Inferior parietal cortex (tissue), 1 donor: ENCODE measurements around the gene EVA1C.
"Not testable (repeated sequence)": the region's sequence is repeated elsewhere in the genome, so short reads cannot be mapped to it uniquely, and the experiment has no call there.

ENCODE experiments used
- DNase-seq: peaks from one replicate; pipeline ENCODE4 v3.0.0-alpha.2; 2016; ENCODE audit errors: extremely low spot score

The EVA1C gene

DNA sequence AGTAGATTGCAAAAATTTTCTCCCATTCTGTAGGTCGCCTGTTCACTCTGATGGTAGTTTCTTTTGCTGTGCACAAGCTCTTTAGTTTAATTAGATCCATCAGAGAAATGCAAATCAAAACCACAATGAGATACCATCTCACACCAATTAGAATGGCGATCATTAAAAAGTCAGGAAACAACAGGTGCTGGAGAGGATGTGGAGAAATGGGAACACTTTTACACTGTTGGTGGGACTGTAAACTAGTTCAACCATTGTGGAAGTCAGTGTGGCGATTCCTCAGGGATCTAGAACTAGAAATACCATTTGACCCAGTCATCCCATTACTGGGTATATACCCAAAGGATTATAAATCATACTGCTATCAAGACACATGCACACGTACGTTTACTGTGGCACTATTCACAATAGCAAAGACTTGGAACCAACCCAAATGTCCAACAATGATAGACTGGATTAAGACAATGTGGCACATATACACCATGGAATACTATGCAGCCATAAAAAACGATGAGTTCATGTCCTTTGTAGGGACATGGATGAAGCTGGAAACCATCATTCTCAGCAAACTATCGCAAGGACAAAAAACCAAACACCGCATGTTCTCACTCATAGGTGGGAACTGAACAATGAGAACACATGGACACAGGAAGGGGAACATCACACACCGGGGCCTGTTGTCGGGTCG, 21.8 kb upstream of the EVA1C start:
- not testable (repeated sequence) for DNase-seq

DNA sequence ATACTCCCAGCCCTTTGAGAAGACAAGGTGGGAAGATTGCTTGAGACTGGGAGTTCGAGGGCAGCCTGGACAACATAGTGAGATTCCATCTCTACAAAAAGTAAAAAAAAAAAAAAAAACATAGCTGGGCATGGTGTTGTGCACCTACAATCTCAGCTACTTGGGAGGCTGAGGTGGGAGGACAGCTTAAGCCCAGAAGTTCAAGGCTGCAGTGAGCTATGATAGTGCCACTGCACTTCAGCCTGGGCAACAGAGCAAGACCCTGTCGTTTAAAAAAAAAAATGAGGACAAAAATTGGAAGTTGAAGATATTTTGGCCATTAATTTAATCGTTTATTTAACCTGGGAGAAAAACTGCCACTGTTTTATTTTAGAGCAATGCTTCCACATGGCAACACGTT, 20.8 kb upstream of the EVA1C start:
- DNase-seq = no peak

GRCh38 chr21:32392299-32392879, 20.1 kb upstream of the EVA1C start:
- no peak for DNase-seq

- peak; percentile 89 for DNase-seq
Observed at GRCh38 chr21:32392880-32393676, 19.4 kb upstream of the EVA1C start, which contains the start of gene URB1. Gene URB1, minus strand, starts transcription at chr21:32393012. Its CDS starts 102 bp downstream, at chr21:32392910.

DNA sequence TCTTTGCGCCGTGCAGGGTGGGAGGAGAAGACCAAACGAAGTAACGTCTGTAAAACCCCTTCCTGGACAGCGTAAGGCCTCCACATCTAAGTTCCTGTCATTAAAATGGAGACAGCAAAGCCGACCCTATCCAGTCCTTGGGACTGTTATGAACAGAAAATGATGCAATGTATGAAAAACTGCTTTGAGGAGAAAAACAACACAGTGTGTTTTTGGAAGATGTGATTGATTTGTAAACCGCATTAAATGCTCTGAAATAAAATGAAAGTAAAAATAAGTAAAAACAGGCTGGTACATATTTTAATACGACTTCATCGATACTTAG, 18.9 kb upstream of the EVA1C start:
- DNase-seq = no peak

- peak; percentile 90 for DNase-seq
Observed at GRCh38 chr21:32403201-32403777, 9.2 kb upstream of the EVA1C start.

GRCh38 chr21:32406405-32406804, 6.1 kb upstream of the EVA1C start:
- no peak for DNase-seq

- DNase-seq = no peak
Observed at GRCh38 chr21:32410291-32410690, 2.2 kb upstream of the EVA1C start.

DNA sequence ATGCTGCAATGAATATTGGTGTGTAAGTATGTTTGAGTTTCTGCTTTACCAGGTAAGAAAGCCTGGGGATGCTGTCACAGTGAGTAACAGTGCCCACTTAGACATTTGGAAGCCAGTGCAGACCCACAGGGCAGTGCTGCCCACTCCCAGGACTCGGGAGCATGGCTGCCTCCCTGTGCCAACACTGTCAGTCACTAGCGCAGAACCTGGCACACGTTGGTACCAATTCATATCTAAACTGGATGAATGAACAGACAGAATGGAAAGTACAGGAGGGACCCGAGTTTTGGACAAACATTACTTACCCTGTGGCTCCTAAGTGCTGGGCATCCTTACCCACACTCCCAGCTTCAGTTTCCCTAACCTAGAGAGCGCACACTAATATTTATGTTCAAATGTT, 1.6 kb upstream of the EVA1C start:
- peak; percentile 42 for DNase-seq

DNA sequence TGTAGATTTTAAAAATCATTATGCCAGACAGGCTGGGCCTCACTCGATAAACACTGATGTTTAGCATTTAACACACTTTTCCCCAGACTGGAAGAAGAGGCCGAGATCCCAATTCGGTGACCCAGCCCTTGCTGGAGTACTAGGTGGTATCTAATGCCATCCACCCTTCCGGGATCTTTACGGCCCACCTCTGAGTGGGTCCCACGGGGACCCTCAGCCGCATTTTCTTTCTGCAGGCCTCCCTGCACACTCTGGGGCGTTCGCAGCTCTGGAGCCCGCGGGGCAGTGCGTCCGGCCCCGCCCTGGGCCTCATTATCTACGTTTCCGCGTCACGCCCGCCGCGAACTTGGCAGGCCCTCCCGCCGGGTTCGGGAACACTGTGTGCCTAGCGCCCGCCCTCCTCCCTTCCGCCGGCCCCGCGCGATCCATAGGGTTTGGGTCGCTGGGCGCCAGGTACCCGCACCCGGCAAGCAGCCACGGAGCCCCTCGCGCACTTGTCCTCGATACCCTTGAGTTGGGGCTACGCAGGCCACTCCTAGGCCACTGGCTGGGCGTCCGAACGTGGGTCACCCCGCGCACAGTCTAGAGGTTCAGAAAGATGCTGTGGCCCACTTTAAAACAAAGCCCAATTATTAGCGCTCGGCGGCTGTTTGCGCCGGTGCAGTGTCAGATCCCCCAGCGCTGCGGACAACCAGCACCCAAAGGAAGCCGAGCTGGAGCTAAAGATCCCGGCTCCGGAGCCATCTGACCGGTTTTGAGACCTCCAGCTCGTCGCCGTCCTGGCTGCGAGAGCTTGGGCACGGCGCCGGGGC, 950 bp upstream of the EVA1C start:
- peak; percentile 75 for DNase-seq

GRCh38 chr21:32413015-32413504, 554 bp downstream of the EVA1C start:
- DNase-seq = peak; percentile 28

DNA sequence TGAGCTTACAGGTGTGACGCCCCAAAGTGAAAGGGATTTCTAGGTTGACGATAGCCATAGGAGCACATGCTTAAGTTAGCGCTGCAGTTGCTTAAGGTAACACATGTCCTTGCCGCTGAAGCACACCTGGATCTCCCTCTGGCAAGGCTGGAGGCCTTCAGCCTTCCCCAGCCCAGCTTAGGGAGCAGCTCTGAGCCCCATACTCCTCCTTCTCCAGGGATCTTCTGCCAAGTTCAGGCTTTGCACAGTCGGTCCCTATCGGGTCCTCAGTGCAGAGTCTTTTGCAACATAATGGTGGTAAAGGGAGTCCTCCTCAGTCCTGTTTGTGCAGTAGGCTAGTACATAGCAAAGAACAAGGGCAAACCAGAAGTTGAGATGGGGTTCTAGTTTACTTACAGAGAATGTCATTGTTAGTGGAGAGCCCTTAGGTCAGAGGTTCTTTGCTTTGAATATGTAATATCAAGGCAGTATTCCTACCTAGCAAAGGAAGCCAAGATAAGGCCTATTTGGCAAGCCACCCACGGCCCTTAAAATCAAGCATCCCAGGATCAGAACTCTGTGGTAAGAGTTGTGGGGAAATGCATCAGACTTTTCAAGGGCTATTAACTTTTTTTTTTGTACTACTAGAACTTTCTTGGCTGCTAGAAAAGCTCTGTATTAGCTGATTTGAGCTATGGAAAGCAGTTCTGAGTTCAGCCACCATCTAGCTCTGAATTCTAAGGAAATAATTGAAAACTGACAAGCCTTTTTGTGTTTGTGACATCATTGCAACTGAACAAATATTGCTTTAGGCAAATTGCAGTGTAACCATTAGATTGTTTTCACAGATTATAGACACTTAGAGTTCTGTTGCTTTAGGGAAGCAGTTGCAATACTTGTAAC, 1.4 kb downstream of the EVA1C start:
- DNase-seq = peak; percentile 45

DNA sequence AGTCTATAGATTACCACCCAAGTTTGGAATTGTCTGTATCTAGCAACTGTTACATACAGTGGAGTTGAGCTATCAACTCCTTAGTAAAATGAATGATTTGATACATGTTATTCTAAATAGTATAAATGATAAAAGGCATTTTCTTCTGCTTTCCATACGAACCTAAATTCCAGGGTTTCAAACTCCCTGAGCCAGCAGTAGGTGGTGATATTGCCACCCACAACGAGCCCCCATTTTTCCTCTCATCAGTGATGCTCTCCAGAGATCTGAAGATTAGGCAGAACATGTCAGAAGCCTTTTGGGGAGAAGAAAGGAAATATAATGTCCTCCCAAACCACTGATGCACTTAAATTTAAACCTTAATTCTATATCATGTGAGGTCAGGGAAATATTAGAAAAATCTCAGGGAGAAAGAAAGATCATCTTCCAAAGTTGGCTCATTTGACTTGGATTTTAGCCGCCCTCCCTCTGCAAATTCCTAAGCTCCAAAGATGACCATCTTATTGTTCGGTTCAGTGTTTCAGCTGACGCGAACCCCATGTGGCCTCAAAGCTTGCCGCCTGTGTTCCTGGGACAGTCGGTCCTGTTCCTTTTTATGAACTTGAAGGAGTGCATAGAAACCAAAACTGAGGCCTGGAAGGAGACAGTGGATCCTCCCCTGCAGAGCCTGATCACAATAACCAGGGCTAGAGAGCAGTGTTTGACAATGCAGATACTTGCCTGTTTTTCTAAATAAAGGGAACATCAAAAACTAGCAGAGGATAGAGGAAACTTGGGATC, 2.3 kb downstream of the EVA1C start:
- DNase-seq = peak; percentile 71

DNA sequence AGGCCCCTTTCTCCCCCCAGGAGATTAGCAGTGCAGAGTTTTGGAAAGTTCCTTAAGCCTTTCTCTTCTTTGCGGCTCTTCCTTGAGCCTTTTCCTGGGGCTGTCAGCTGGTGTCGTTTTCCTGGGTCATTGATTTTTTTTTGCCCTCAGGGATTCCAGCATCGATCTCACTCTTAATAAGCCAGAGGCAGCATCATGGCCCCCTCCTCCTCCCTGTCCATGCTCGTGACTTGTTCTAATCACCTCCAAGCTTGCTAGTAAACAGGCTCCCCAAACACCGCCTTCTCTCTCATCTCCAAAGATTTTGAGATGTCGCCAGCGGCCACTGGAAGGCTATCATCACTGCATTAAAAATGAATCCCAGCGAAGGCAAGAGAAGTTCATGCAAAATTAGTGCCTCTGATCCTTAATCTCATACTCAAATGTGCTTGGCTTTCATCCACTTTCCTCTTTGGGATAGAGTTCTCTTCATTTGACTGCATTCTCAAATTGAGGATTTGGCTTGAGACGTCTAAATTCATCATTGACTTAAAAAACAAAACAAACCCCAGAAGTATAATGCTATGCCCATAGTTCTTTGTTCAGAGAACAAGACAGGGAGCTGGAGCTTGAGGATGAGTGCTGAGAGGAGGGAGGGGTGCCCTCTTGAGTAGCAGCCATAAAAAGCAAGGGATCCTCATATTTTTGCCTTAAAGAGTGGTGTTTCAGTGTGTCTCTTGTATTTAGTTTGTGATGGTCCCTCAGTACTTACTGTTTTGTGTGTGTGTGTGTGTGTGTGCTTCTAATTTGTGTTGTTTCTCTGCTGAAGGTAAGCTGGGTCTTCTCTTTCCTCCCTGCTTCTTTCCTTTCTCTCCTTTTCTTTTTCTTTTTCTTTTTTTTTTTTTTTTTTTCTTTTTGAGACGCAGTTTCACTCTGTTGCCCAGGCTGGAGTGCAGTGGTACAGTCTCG, 3.2 kb downstream of the EVA1C start:
- DNase-seq = peak; percentile 15

DNA sequence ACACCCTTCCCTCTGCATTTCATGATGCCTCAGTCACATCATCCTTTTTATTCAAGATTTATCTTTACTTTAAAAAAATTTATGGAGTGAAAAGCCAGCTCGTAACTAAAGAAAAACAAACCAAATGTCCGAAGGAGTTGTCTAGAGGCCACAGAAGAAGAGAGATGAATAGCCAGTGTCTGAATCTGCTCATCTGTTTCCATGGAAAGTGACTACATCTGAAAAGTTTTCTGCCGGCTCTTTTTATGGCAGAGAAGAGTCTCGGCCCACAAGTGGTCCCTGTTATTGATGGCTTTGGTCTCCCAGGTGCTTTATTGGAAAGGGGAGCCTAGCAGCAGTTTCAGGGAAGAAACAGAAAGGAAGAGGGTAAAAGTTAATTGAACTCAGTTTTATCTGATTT, 5.6 kb downstream of the EVA1C start:
- no peak for DNase-seq

GRCh38 chr21:32422064-32422463, 9.6 kb downstream of the EVA1C start:
- DNase-seq = no peak

- peak; percentile 23 for DNase-seq
Observed at GRCh38 chr21:32423320-32424190, 11.0 kb downstream of the EVA1C start.

GRCh38 chr21:32424191-32424535, 11.7 kb downstream of the EVA1C start:
- DNase-seq = no peak
